ENCODE measurements around the gene AJAP1. TPM values are rescaled to one million over a fixed set of nuclear protein-coding genes. Genes with fewer than 3 reads are reported as not detected.

The AJAP1 gene
- total and polyA plus RNA-seq, 2 donors (not counting 1 experiment from before 2014, with no cell fraction given), result not detected

DNA sequence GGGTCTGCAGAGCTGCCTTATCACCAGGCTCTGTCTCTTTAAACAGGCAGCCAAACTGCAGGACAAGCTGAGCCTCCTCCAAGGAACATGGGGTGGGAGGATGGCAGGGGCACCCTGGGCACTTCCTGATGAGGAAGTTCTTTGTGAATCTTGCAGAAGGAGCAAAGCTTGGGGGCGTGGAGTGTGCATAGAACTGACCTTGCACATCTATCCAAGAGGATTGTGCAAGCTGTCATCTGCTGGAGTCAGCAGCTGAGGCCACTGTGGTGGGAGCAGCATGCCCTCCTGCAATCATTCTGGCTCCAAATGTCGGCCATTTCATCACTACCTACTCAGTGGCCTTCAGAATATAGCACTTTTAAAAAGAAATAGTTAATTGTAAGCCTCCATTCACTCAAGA is 182.2 kb downstream of the AJAP1 start:
- no peak overlapping the region for H2AFZ ChIP-seq (ENCODE audit: insufficient read depth, low read depth, low read length, poor library complexity, severe bottlenecking)
- no peak overlapping the region for H3K4me2 ChIP-seq (replicated peaks; ENCODE audit: low read depth, low read length, poor library complexity, severe bottlenecking)
- H3K4me1 Mint-ChIP-seq, result no peaks in the 10 kb centered on the region
- no peak overlapping the region for H3K27ac Mint-ChIP-seq
- ATAC-seq (ENCODE audit: low read depth) (no peak), DNase-seq (no peak)
- H3K27me3 ChIP-seq (replicated peaks in 1 of 4; ENCODE audit: control extremely low read depth in 1 of 4, control insufficient read depth in 3 of 4, insufficient read depth in 4 of 4, low read length in 3 of 4), result peaks cover 0 to 2% (median under 1%) of the 10 kb centered on the region in 4 experiments
- H3K4me1 ChIP-seq (ENCODE audit: control insufficient read depth in 2 of 2, insufficient read depth in 2 of 2, low read length in 2 of 2), result no peaks in the 10 kb centered on the region
- H3K4me3 ChIP-seq (ENCODE audit: control extremely low read depth in 1 of 5, extremely low read depth in 1 of 5, insufficient read depth in 1 of 5, low read depth in 2 of 5, low read length in 4 of 5), result no peak overlapping the region
- CTCF ChIA-PET, result no interaction called here
- peaks cover 0 to 21% (median 3%) of the 10 kb centered on the region in 3 donors for H3K9me3 ChIP-seq (ENCODE audit: control extremely low read depth in 1 of 3, control insufficient read depth in 2 of 3, insufficient read depth in 1 of 3, low read length in 2 of 3)
- no peaks in the 10 kb centered on the region for H3K79me2 ChIP-seq (ENCODE audit: control insufficient read depth, insufficient read depth, low read length)
- H3K27me3 Mint-ChIP-seq, result peaks cover 10% of the 10 kb centered on the region
- peaks cover 10% of the 10 kb centered on the region for H3K9me3 Mint-ChIP-seq (ENCODE audit: insufficient read depth)
- intact Hi-C loops (cut with micrococcal nuclease), result no loop called here
- H4K20me1 ChIP-seq (ENCODE audit: control insufficient read depth, insufficient read depth, low read length, poor library complexity, severe bottlenecking), result no peaks in the 10 kb centered on the region
- no peak overlapping the region for H3K27ac ChIP-seq (ENCODE audit: low read length in 2 of 2)
- H3K36me3 ChIP-seq (replicated peaks in 1 of 2; ENCODE audit: control extremely low read depth in 1 of 2, control insufficient read depth in 1 of 2, extremely low read depth in 1 of 2, insufficient read depth in 2 of 2, low read length in 1 of 2), result no peaks in the 10 kb centered on the region
- WGBS (ENCODE audit: insufficient coverage), result 44% methylated on average over 1 of the region's 2 CpGs
- no peak overlapping the region for H3K4me3 Mint-ChIP-seq
- no peak overlapping the region for H3K9ac ChIP-seq (ENCODE audit: low read length)
- POLR2A ChIA-PET, result no interaction called here
- no peak for TF ChIP-seq CTCF (IDR thresholded peaks at IDR 0.05)
- no peak for TF ChIP-seq EZH2 (IDR thresholded peaks at IDR 0.05; ENCODE audit: borderline replicate concordance, insufficient read depth, low read depth, low read length, poor library complexity, severe bottlenecking)

- Histone ChIP-seq H3K4me3 (ENCODE audit: control extremely low read depth in 1 of 5, extremely low read depth in 1 of 5, insufficient read depth in 1 of 5, low read depth in 2 of 5, low read length in 4 of 5) (no peak overlapping the region), H3K9ac (ENCODE audit: low read length) (no peak overlapping the region), H3K4me1 (ENCODE audit: control insufficient read depth in 2 of 2, insufficient read depth in 2 of 2, low read length in 2 of 2) (no peaks in the 10 kb centered on the region), H3K36me3 (replicated peaks in 1 of 2; ENCODE audit: control extremely low read depth in 1 of 2, control insufficient read depth in 1 of 2, extremely low read depth in 1 of 2, insufficient read depth in 2 of 2, low read length in 1 of 2) (no peaks in the 10 kb centered on the region), H3K27ac (ENCODE audit: low read length in 2 of 2) (no peak overlapping the region), H4K20me1 (ENCODE audit: control insufficient read depth, insufficient read depth, low read length, poor library complexity, severe bottlenecking) (no peaks in the 10 kb centered on the region), H3K79me2 (ENCODE audit: control insufficient read depth, insufficient read depth, low read length) (no peaks in the 10 kb centered on the region), H3K4me2 (replicated peaks; ENCODE audit: low read depth, low read length, poor library complexity, severe bottlenecking) (no peak overlapping the region), H2AFZ (ENCODE audit: insufficient read depth, low read depth, low read length, poor library complexity, severe bottlenecking) (no peak overlapping the region), H3K27me3 (replicated peaks in 1 of 4; ENCODE audit: control extremely low read depth in 1 of 4, control insufficient read depth in 3 of 4, insufficient read depth in 4 of 4, low read length in 3 of 4) (peaks cover 0 to 2% (median under 1%) of the 10 kb centered on the region in 4 experiments), H3K9me3 (ENCODE audit: control extremely low read depth in 1 of 3, control insufficient read depth in 2 of 3, insufficient read depth in 1 of 3, low read length in 2 of 3) (peaks cover 0 to 21% (median 3%) of the 10 kb centered on the region in 3 donors)
- Mint-ChIP-seq H3K4me3 (no peak overlapping the region), H3K4me1 (no peaks in the 10 kb centered on the region), H3K9me3 (ENCODE audit: insufficient read depth) (peaks cover 10% of the 10 kb centered on the region), H3K27me3 (peaks cover 15% of the 10 kb centered on the region), H3K27ac (no peak overlapping the region)
- ATAC-seq (ENCODE audit: low read depth), result no peak
- WGBS (ENCODE audit: insufficient coverage), result 64% methylated on average over 4 of the region's 4 CpGs
- intact Hi-C loops (cut with micrococcal nuclease), result no loop called here
- no peak for DNase-seq
- TF ChIP-seq EZH2 (IDR thresholded peaks at IDR 0.05; ENCODE audit: borderline replicate concordance, insufficient read depth, low read depth, low read length, poor library complexity, severe bottlenecking), result no peak
- TF ChIP-seq CTCF (IDR thresholded peaks at IDR 0.05), result no peak
- ChIA-PET CTCF (no interaction called here), POLR2A (no interaction called here)
Measured at GRCh38 chr1:4837031-4837600, 182.7 kb downstream of the AJAP1 start.

Data from B cell (primary cell).